Measurements from ENCODE around the gene E2F1.

Gene E2F1

GRCh38 chr20:33689493-33689892 is 3.3 kb upstream of the E2F1 start:
- no peak for ATAC-seq
- no peak for TF ChIP-seq BACH2 (CRISPR knock-in tag; IDR thresholded peaks at IDR 0.05; ENCODE audit: borderline replicate concordance)
- no peak for TF ChIP-seq ESRRG (CRISPR knock-in tag; IDR thresholded peaks at IDR 0.05)
- no peak for TF ChIP-seq ISL1 (CRISPR knock-in tag; IDR thresholded peaks at IDR 0.05)
- TF ChIP-seq POU6F1 (CRISPR knock-in tag; IDR thresholded peaks at IDR 0.05; ENCODE audit: borderline replicate concordance, low read depth): no peak
- TF ChIP-seq ZNF8 (CRISPR knock-in tag; IDR thresholded peaks at IDR 0.05): no peak
- TF ChIP-seq ZNF70 (CRISPR knock-in tag; IDR thresholded peaks at IDR 0.05): no peak

GRCh38 chr20:33688938-33689424 is 2.8 kb upstream of the E2F1 start:
- no peak for ATAC-seq
- TF ChIP-seq TOX (CRISPR knock-in tag; IDR thresholded peaks at IDR 0.05; ENCODE audit: borderline replicate concordance) (no peak), ISL1 (CRISPR knock-in tag; IDR thresholded peaks at IDR 0.05) (no peak), CREB5 (CRISPR knock-in tag; IDR thresholded peaks at IDR 0.05; ENCODE audit: low read depth) (no peak), SNAI2 (CRISPR knock-in tag; IDR thresholded peaks at IDR 0.05) (no peak), ARNTL (CRISPR knock-in tag; IDR thresholded peaks at IDR 0.05; ENCODE audit: borderline replicate concordance, low read depth) (no peak), BACH2 (CRISPR knock-in tag; IDR thresholded peaks at IDR 0.05; ENCODE audit: borderline replicate concordance) (no peak), OSR1 (CRISPR knock-in tag; IDR thresholded peaks at IDR 0.05) (no peak), ZFP3 (CRISPR knock-in tag; IDR thresholded peaks at IDR 0.05) (no peak), CSRNP3 (CRISPR knock-in tag; IDR thresholded peaks at IDR 0.05) (no peak), TCF4 (CRISPR knock-in tag; IDR thresholded peaks at IDR 0.05; ENCODE audit: borderline replicate concordance) (no peak), TSHZ2 (CRISPR knock-in tag; IDR thresholded peaks at IDR 0.05) (no peak), ZFP30 (CRISPR knock-in tag; IDR thresholded peaks at IDR 0.05) (no peak), ESRRG (CRISPR knock-in tag; IDR thresholded peaks at IDR 0.05) (no peak)

GRCh38 chr20:33687993-33688937 is 2.1 kb upstream of the E2F1 start:
- no peak for ATAC-seq

More at GRCh38 chr20:33687993-33688937, 2.1 kb upstream of the E2F1 start:
- no peak for TF ChIP-seq PATZ1 (CRISPR knock-in tag; IDR thresholded peaks at IDR 0.05; ENCODE audit: borderline replicate concordance)
- TF ChIP-seq OSR1 (CRISPR knock-in tag; IDR thresholded peaks at IDR 0.05): no peak
- no peak for TF ChIP-seq ZNF565 (CRISPR knock-in tag; conservative IDR thresholded peaks at IDR 0.05; ENCODE audit: low read depth)
- TF ChIP-seq CREB5 (CRISPR knock-in tag; IDR thresholded peaks at IDR 0.05; ENCODE audit: low read depth): no peak
- TF ChIP-seq TCF4 (CRISPR knock-in tag; IDR thresholded peaks at IDR 0.05; ENCODE audit: borderline replicate concordance): no peak
- no peak for TF ChIP-seq ISL1 (CRISPR knock-in tag; IDR thresholded peaks at IDR 0.05)
- no peak for TF ChIP-seq CSDC2 (CRISPR knock-in tag; IDR thresholded peaks at IDR 0.05)

All from SK-N-SH treated with all-trans-retinoic acid at 6 μM for 48 hours (cell line).